Osteoblast (primary cell): ENCODE results near the gene VSIR. TPM values are rescaled to one million over a fixed set of nuclear protein-coding genes. Genes with fewer than 3 reads are reported as not detected.

ENCODE experiments used
- DNase-seq: peaks from one replicate; pipeline ENCODE4 v3.0.0; 2011; ENCODE audit warnings: low spot score, mixed read lengths; ENCODE audit not compliant: insufficient read length; ENCODE audit errors: missing footprints
- H2AFZ ChIP-seq: 2 replicates; pipeline ENCODE4 v1.6.0; 2011; ENCODE audit warnings: mild to moderate bottlenecking, low read length
- H3K27ac ChIP-seq: 2 replicates; pipeline ENCODE4 v1.5.1; 2011; ENCODE audit warnings: mild to moderate bottlenecking, low read depth, low read length, moderate library complexity
- H3K27me3 ChIP-seq: 2 replicates; pipeline ENCODE4 v1.6.0; 2012; ENCODE audit warnings: mild to moderate bottlenecking, control low read depth, inconsistent platforms, low read length, moderate library complexity; ENCODE audit not compliant: insufficient read depth
- H3K36me3 ChIP-seq: 2 replicates; pipeline ENCODE4 v1.5.1; 2011; ENCODE audit warnings: mild to moderate bottlenecking, low read length, control low read depth, moderate library complexity; ENCODE audit not compliant: insufficient read depth
- H3K4me1 ChIP-seq: 2 replicates; pipeline ENCODE4 v1.5.1; 2011; ENCODE audit warnings: mild to moderate bottlenecking, low read length, control low read depth, moderate library complexity; ENCODE audit not compliant: insufficient read depth
- H3K4me2 ChIP-seq: 2 replicates; pipeline ENCODE4 v1.6.0; 2011; ENCODE audit warnings: mild to moderate bottlenecking, low read length; ENCODE audit not compliant: insufficient read depth
- H3K4me3 ChIP-seq: fragments of 200-600 bp; sonication (generic); 3 replicates; pipeline ENCODE4 v1.5.1; 2012; ENCODE audit warnings: mild to moderate bottlenecking, low read length, inconsistent platforms; ENCODE audit not compliant: insufficient read depth
- H3K79me2 ChIP-seq: 2 replicates; pipeline ENCODE4 v1.6.0; 2012; ENCODE audit warnings: mild to moderate bottlenecking, low read length, control low read depth, inconsistent platforms; ENCODE audit not compliant: insufficient read depth
- H3K9me3 ChIP-seq: 2 replicates; pipeline ENCODE4 v1.5.1; 2011; ENCODE audit warnings: low read depth, low read length, control low read depth
- H4K20me1 ChIP-seq: 2 replicates; pipeline ENCODE4 v1.6.0; 2012; ENCODE audit warnings: mild to moderate bottlenecking, low read length, control low read depth; ENCODE audit not compliant: insufficient read depth
- CTCF ChIP-seq: IDR thresholded peaks from 2 replicates; pipeline ENCODE4 v1.5.1; 2011; ENCODE audit warnings: mild to moderate bottlenecking, low read depth, low read length, moderate library complexity; ENCODE audit errors: extremely low read depth
- total RNA-seq: library from RNA; depleted of rRNA; stranded (reverse); fragments of >200 nt; gene quantifications from 2 replicates; pipeline ENCODE4 v1.2.3, GENCODE V29; 2012

The VSIR gene
- total RNA-seq, 1 donor, result 75.3 TPM

- peak overlapping the region; percentile 97 for H2AFZ ChIP-seq
Observed at GRCh38 chr10:71714031-71714410, 59.3 kb downstream of the VSIR start.

GRCh38 chr10:71713135-71714030 lies 59.9 kb downstream of the VSIR start:
- Histone ChIP-seq H3K4me3 (peak overlapping the region; percentile 13), H3K27ac (peak overlapping the region; percentile 90), H3K4me2 (peak overlapping the region; percentile 66), H2AFZ (peak overlapping the region; percentile 97), H3K4me1 (peaks cover 22% of the 10 kb centered on the region), H3K79me2 (no peaks in the 10 kb centered on the region), H3K36me3 (no peaks in the 10 kb centered on the region), H4K20me1 (no peaks in the 10 kb centered on the region), H3K27me3 (no peaks in the 10 kb centered on the region), H3K9me3 (no peaks in the 10 kb centered on the region)
- peak; percentile 99 for DNase-seq
- peak; percentile 27 for TF ChIP-seq CTCF

More at GRCh38 chr10:71714031-71714410, 59.3 kb downstream of the VSIR start:
- no peak for TF ChIP-seq CTCF
- Histone ChIP-seq H3K4me2 (peak overlapping the region; percentile 66), H3K79me2 (no peaks in the 10 kb centered on the region), H3K4me1 (peaks cover 22% of the 10 kb centered on the region), H3K9me3 (no peaks in the 10 kb centered on the region), H4K20me1 (no peaks in the 10 kb centered on the region), H3K36me3 (no peaks in the 10 kb centered on the region), H3K27ac (peak overlapping the region; percentile 90), H3K27me3 (no peaks in the 10 kb centered on the region), H3K4me3 (peak overlapping the region; percentile 13)
- DNase-seq, result peak; percentile 80

- H3K79me2 ChIP-seq, result no peaks in the 10 kb centered on the region
Observed at GRCh38 chr10:71712572-71713134, 60.7 kb downstream of the VSIR start.

More at GRCh38 chr10:71712572-71713134, 60.7 kb downstream of the VSIR start:
- H3K4me2 ChIP-seq, result no peak overlapping the region
- peaks cover 22% of the 10 kb centered on the region for H3K4me1 ChIP-seq
- no peaks in the 10 kb centered on the region for H3K27me3 ChIP-seq
- TF ChIP-seq CTCF, result no peak
- peak overlapping the region; percentile 90 for H3K27ac ChIP-seq
- no peaks in the 10 kb centered on the region for H3K36me3 ChIP-seq
- no peaks in the 10 kb centered on the region for H4K20me1 ChIP-seq
- DNase-seq, result no peak
- H3K9me3 ChIP-seq, result no peaks in the 10 kb centered on the region
- no peak overlapping the region for H3K4me3 ChIP-seq
- peak overlapping the region; percentile 97 for H2AFZ ChIP-seq
